ELR (cell line): ENCODE measurements around the gene CHKA.

Experiments used
- DNase-seq: peaks from one replicate; pipeline ENCODE4 v3.0.0-alpha.2; 2015; ENCODE audit warnings: low read depth

CHKA gene

GRCh38 chr11:68031144-68031464 lies 90.1 kb downstream of the CHKA start:
- peak; percentile 40 for DNase-seq

GRCh38 chr11:68030318-68031143 lies 90.7 kb downstream of the CHKA start, which contains the start of gene NDUFS8:
TSS of gene NDUFS8 (plus strand) at chr11:68030681. CDS start at chr11:68032152, 1,471 bp downstream.
- DNase-seq: peak; percentile 99

GRCh38 chr11:68028802-68029545 lies 92.2 kb downstream of the CHKA start:
- DNase-seq: peak; percentile 65

GRCh38 chr11:68027667-68028066 lies 93.5 kb downstream of the CHKA start:
- no peak for DNase-seq

GRCh38 chr11:68026391-68027105 lies 94.6 kb downstream of the CHKA start:
- DNase-seq: no peak

- DNase-seq: no peak
Measured at GRCh38 chr11:68025047-68025446, 96.1 kb downstream of the CHKA start.

GRCh38 chr11:68024508-68024907 lies 96.7 kb downstream of the CHKA start:
- DNase-seq: no peak

GRCh38 chr11:68022531-68022930 lies 98.7 kb downstream of the CHKA start:
- no peak for DNase-seq

- peak; percentile 41 for DNase-seq
Measured at GRCh38 chr11:68021167-68021787, 99.9 kb downstream of the CHKA start.

GRCh38 chr11:68020575-68020974 lies 100.6 kb downstream of the CHKA start:
- peak; percentile 70 for DNase-seq

GRCh38 chr11:68019486-68019885 lies 101.7 kb downstream of the CHKA start:
- no peak for DNase-seq

- DNase-seq: no peak
Measured at GRCh38 chr11:68018730-68019190, 102.4 kb downstream of the CHKA start.

GRCh38 chr11:68017980-68018729 lies 103.0 kb downstream of the CHKA start:
- no peak for DNase-seq

GRCh38 chr11:68016904-68017817 lies 104.0 kb downstream of the CHKA start:
- no peak for DNase-seq

GRCh38 chr11:68016161-68016903 lies 104.9 kb downstream of the CHKA start:
- no peak for DNase-seq

GRCh38 chr11:68015467-68015866 lies 105.7 kb downstream of the CHKA start:
- no peak for DNase-seq

GRCh38 chr11:68014947-68015447 lies 106.2 kb downstream of the CHKA start:
- no peak for DNase-seq

GRCh38 chr11:68014157-68014946 lies 106.8 kb downstream of the CHKA start:
- DNase-seq: peak; percentile 85
